HG03039 (cell line): ENCODE data around the gene CIAO1.
A peak's percentile ranks its signal among the peaks of the same experiment; 100 is the strongest.
"Not testable (repeated sequence)": the region's sequence is repeated elsewhere in the genome, so short reads cannot be mapped to it uniquely, and the experiment has no call there.

Experiments used
- ATAC-seq: cut with Tn5 transposase; IDR thresholded peaks from one replicate; pipeline ENCODE4 v1.9.1; 2021; ENCODE audit warnings: mild to moderate bottlenecking, moderate library complexity; ENCODE audit not compliant: unreplicated experiment

Gene CIAO1

GRCh38 chr2:96274355-96275056 is 8.5 kb downstream of the CIAO1 start:
- no peak for ATAC-seq

- no peak for ATAC-seq
Measured at GRCh38 chr2:96276787-96277499, 10.9 kb downstream of the CIAO1 start.

GRCh38 chr2:96287273-96287856 is 21.3 kb downstream of the CIAO1 start:
- ATAC-seq, result no peak

GRCh38 chr2:96291751-96292150 is 25.7 kb downstream of the CIAO1 start:
- no peak for ATAC-seq

GRCh38 chr2:96294271-96294670 is 28.2 kb downstream of the CIAO1 start:
- not testable (repeated sequence) for ATAC-seq

- no peak for ATAC-seq
Measured at GRCh38 chr2:96296925-96297324, 30.9 kb downstream of the CIAO1 start.

- ATAC-seq, result no peak
Measured at GRCh38 chr2:96301865-96302264, 35.8 kb downstream of the CIAO1 start.

GRCh38 chr2:96304606-96305005 is 38.6 kb downstream of the CIAO1 start:
- no peak for ATAC-seq

GRCh38 chr2:96305091-96305978 is 39.3 kb downstream of the CIAO1 start, which contains the start of gene SNRNP200:
SNRNP200 (minus strand) TSS chr2:96305546; CDS start chr2:96305437, 109 bp downstream.
- peak; percentile 84 for ATAC-seq

GRCh38 chr2:96305979-96306308 is 39.9 kb downstream of the CIAO1 start:
- no peak for ATAC-seq

- ATAC-seq, result no peak
Measured at GRCh38 chr2:96306370-96306769, 40.3 kb downstream of the CIAO1 start.

GRCh38 chr2:96308248-96308647 is 42.2 kb downstream of the CIAO1 start:
- no peak for ATAC-seq

GRCh38 chr2:96315005-96315399 is 49.0 kb downstream of the CIAO1 start:
- no peak for ATAC-seq

- ATAC-seq, result no peak
Measured at GRCh38 chr2:96315400-96316071, 49.5 kb downstream of the CIAO1 start.

- ATAC-seq, result no peak
Measured at GRCh38 chr2:96316999-96317398, 51.0 kb downstream of the CIAO1 start.

GRCh38 chr2:96317584-96317997 is 51.6 kb downstream of the CIAO1 start:
- ATAC-seq, result no peak

GRCh38 chr2:96318723-96319122 is 52.7 kb downstream of the CIAO1 start:
- no peak for ATAC-seq

- no peak for ATAC-seq
Measured at GRCh38 chr2:96319396-96319795, 53.4 kb downstream of the CIAO1 start.

- no peak for ATAC-seq
Measured at GRCh38 chr2:96320326-96320725, 54.3 kb downstream of the CIAO1 start.
